ENCODE results near the gene OST4.

- no peak for TF ChIP-seq CTCF (IDR thresholded peaks at IDR 0.05)
- TF ChIP-seq EZH2 (IDR thresholded peaks at IDR 0.05): no peak
- no peak for TF ChIP-seq EZH2phosphoT487 (IDR thresholded peaks at IDR 0.05)
Observed at GRCh38 chr2:27087823-27088410, 16.5 kb upstream of the OST4 start.
